ENCODE measurements around the gene C1orf159.
A peak's percentile ranks its signal among the peaks of the same experiment; 100 is the strongest.

The C1orf159 gene

GRCh38 chr1:1040004-1040991, 75.6 kb downstream of the C1orf159 start:
- peak overlapping the region; percentile 49 for H3K4me3 ChIP-seq (ENCODE audit: low read depth, low read length)
- TF ChIP-seq CTCF (IDR thresholded peaks at IDR 0.05; ENCODE audit: borderline replicate concordance, insufficient read depth, low read depth, low read length), result no peak

- no peak overlapping the region for H3K4me3 ChIP-seq (ENCODE audit: low read depth, low read length)
- TF ChIP-seq CTCF (IDR thresholded peaks at IDR 0.05; ENCODE audit: borderline replicate concordance, insufficient read depth, low read depth, low read length), result no peak
Observed at GRCh38 chr1:1039145-1039910, 76.6 kb downstream of the C1orf159 start.

GRCh38 chr1:1038694-1039093, 77.2 kb downstream of the C1orf159 start:
- TF ChIP-seq CTCF (IDR thresholded peaks at IDR 0.05; ENCODE audit: borderline replicate concordance, insufficient read depth, low read depth, low read length), result no peak
- no peak overlapping the region for H3K4me3 ChIP-seq (ENCODE audit: low read depth, low read length)

- TF ChIP-seq CTCF (IDR thresholded peaks at IDR 0.05; ENCODE audit: borderline replicate concordance, insufficient read depth, low read depth, low read length), result no peak
Observed at GRCh38 chr1:1037366-1038327, 78.2 kb downstream of the C1orf159 start.

GRCh38 chr1:1035291-1035943, 80.5 kb downstream of the C1orf159 start:
- H3K4me3 ChIP-seq (ENCODE audit: low read depth, low read length), result no peak overlapping the region
- TF ChIP-seq CTCF (IDR thresholded peaks at IDR 0.05; ENCODE audit: borderline replicate concordance, insufficient read depth, low read depth, low read length), result no peak

More at GRCh38 chr1:1037366-1038327, 78.2 kb downstream of the C1orf159 start:
- H3K4me3 ChIP-seq (ENCODE audit: low read depth, low read length), result no peak overlapping the region

- no peak overlapping the region for H3K4me3 ChIP-seq (ENCODE audit: low read depth, low read length)
- TF ChIP-seq CTCF (IDR thresholded peaks at IDR 0.05; ENCODE audit: borderline replicate concordance, insufficient read depth, low read depth, low read length), result no peak
Observed at GRCh38 chr1:1034439-1034781, 81.5 kb downstream of the C1orf159 start.

All from GM12875 (cell line).